ENCODE measurements around the gene YIPF3.

- no peak for TF ChIP-seq CTCF (IDR thresholded peaks at IDR 0.05 in 4 of 5, conservative IDR thresholded peaks at IDR 0.05 in 1 of 5)
- no peak for TF ChIP-seq POLR2A (IDR thresholded peaks at IDR 0.05)
Observed at GRCh38 chr6:43493833-43494232, 22.9 kb downstream of the YIPF3 start.

Data from gastrocnemius medialis (tissue), 4 donors.